NCI-H1694 treated with DMSO at 0.1 percent for 48 hours (cell line): Measurements from ENCODE around the gene IL1RAPL1.
"Not testable (repeated sequence)": the region's sequence is repeated elsewhere in the genome, so short reads cannot be mapped to it uniquely, and the experiment has no call there.

Experiments used
- DNase-seq: peaks from one replicate; lab custom pipeline; 2025; lab: John Stamatoyannopoulos, UW

The IL1RAPL1 gene

GRCh38 chrX:28628120-28628519 is 40.9 kb downstream of the IL1RAPL1 start:
- no peak for DNase-seq

GRCh38 chrX:28638775-28639174 is 51.5 kb downstream of the IL1RAPL1 start:
- no peak for DNase-seq

- no peak for DNase-seq
Measured at GRCh38 chrX:28639451-28639850, 52.2 kb downstream of the IL1RAPL1 start.

GRCh38 chrX:28649541-28649940 is 62.3 kb downstream of the IL1RAPL1 start:
- no peak for DNase-seq

GRCh38 chrX:28651186-28651585 is 63.9 kb downstream of the IL1RAPL1 start:
- DNase-seq = no peak

GRCh38 chrX:28659269-28659668 is 72.0 kb downstream of the IL1RAPL1 start:
- no peak for DNase-seq

- DNase-seq = no peak
Measured at GRCh38 chrX:28665778-28666177, 78.5 kb downstream of the IL1RAPL1 start.

GRCh38 chrX:28668303-28668702 is 81.1 kb downstream of the IL1RAPL1 start:
- DNase-seq = no peak

- DNase-seq = no peak
Measured at GRCh38 chrX:28668957-28669356, 81.7 kb downstream of the IL1RAPL1 start.

GRCh38 chrX:28670074-28670473 is 82.8 kb downstream of the IL1RAPL1 start:
- DNase-seq = no peak

GRCh38 chrX:28675173-28675572 is 87.9 kb downstream of the IL1RAPL1 start:
- no peak for DNase-seq

- no peak for DNase-seq
Measured at GRCh38 chrX:28693101-28693500, 105.9 kb downstream of the IL1RAPL1 start.

- no peak for DNase-seq
Measured at GRCh38 chrX:28697732-28698131, 110.5 kb downstream of the IL1RAPL1 start.

- no peak for DNase-seq
Measured at GRCh38 chrX:28701222-28701621, 114.0 kb downstream of the IL1RAPL1 start.

- DNase-seq = no peak
Measured at GRCh38 chrX:28706964-28707363, 119.7 kb downstream of the IL1RAPL1 start.

GRCh38 chrX:28709421-28709820 is 122.2 kb downstream of the IL1RAPL1 start:
- DNase-seq = no peak

GRCh38 chrX:28717864-28718263 is 130.6 kb downstream of the IL1RAPL1 start:
- no peak for DNase-seq

GRCh38 chrX:28718450-28718849 is 131.2 kb downstream of the IL1RAPL1 start:
- DNase-seq = no peak

GRCh38 chrX:28719620-28720019 is 132.4 kb downstream of the IL1RAPL1 start:
- DNase-seq = no peak

- no peak for DNase-seq
Measured at GRCh38 chrX:28752330-28752729, 165.1 kb downstream of the IL1RAPL1 start.

GRCh38 chrX:28756175-28756574 is 168.9 kb downstream of the IL1RAPL1 start:
- DNase-seq = no peak

- DNase-seq = no peak
Measured at GRCh38 chrX:28756647-28757046, 169.4 kb downstream of the IL1RAPL1 start.

- DNase-seq = no peak
Measured at GRCh38 chrX:28757290-28757689, 170.0 kb downstream of the IL1RAPL1 start.

GRCh38 chrX:28766561-28766960 is 179.3 kb downstream of the IL1RAPL1 start:
- DNase-seq = not testable (repeated sequence)

- DNase-seq = no peak
Measured at GRCh38 chrX:28773807-28774206, 186.6 kb downstream of the IL1RAPL1 start.
